NCI-H2171 (cell line): Measurements from ENCODE around the gene RAB38.

Experiments used
- DNase-seq: peaks from one replicate; lab custom pipeline; 2025; lab: John Stamatoyannopoulos, UW

Gene RAB38

DNA sequence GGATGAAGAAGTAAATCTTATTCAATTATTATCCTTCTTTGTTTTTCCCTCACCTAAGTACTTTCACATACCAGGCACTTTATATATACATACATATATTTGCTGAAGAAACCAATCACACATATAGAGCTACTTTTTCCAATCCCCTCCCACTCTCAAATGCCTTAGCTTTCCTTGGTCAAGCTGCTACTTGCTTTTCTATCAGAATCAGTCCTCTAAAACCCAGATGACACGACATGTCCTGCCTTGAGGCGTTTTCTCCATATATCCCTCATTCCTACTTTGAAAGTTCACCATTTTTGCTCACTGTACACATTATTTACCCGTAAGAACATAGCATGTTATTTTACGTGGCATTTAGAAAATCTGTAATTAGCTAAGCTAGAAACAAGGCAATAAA lies 5.4 kb downstream of the RAB38 start:
- no peak for DNase-seq

GRCh38 chr11:88169471-88169870 lies 5.8 kb downstream of the RAB38 start:
- no peak for DNase-seq

DNA sequence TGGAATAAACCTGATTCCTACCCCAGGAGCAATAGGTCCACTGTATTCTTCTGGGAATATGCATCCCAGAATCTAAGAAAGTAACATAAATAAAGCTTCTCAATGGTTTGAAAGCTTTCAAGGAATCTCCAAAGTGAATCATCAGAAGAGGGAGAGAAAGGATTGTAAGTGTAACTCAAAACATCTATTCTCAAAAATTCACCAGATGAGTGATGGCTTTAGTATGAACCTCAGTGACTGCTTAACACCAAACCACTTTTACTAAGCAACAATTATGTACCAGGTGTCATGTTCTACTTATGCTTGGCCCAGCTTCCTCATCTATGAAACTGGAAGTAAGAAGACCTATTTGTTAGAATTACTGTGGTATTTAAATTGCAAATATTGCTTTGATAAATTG lies 7.4 kb downstream of the RAB38 start:
- DNase-seq, result no peak

- DNase-seq, result no peak
Measured at GRCh38 chr11:88164806-88165585, 10.2 kb downstream of the RAB38 start.

DNA sequence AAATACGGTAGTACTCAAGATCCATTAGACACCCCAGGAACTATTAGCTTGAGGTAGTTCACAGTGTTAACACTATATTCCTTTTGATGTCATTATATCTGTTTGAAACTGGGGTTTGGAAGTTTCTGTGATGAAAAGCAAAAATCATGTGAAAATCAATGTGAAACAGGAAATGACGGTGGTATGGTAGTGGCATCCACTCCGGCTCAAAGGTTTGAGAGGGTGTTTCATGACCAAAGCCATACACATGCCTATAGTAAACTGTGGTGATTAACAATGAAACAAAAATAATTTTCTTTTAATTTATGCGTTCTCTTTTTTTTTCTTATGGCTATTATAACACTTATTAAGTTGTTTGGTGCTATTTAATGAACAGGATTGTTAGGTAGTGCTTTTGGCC lies 10.9 kb downstream of the RAB38 start:
- no peak for DNase-seq

DNA sequence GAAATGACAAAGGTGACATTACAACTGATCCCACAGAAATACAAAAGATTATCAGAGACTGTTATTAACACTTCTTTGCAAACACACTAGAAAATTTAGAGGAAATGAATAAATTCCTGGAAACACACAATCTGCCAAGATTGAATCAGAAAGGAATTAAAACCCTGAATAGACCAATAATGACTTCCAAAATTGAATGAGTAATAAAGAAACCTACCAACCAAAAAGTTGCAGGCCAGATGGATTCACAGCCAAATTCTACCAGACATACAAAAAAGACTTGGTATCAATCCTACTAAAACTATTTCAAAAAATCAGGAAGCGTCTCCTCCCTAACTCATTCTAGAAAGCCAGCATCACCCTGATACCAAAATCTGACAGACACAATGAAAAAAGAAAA lies 17.2 kb downstream of the RAB38 start:
- no peak for DNase-seq

- no peak for DNase-seq
Measured at GRCh38 chr11:88157370-88157769, 17.9 kb downstream of the RAB38 start.

- no peak for DNase-seq
Measured at GRCh38 chr11:88152381-88152780, 22.9 kb downstream of the RAB38 start.

- no peak for DNase-seq
Measured at GRCh38 chr11:88151709-88152265, 23.5 kb downstream of the RAB38 start.

DNA sequence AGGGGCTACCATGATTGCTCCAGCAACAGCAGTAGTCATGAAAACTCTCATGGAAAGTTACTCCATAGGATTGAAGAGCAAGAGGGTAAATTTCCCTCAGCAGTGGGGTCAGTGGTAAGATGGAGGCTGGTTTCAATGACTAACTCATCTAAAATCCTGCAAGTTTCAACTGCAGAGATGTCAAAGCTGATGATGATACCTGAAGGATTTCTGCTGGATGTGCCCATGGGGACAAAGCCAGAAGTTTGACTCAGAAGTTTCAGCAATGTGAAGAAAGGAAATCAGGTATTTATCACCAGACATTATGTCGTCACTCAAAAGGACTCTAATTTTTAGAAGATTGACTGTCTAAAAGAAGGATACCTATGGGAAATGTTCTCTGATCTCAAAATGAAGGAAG lies 29.1 kb downstream of the RAB38 start:
- DNase-seq, result no peak

GRCh38 chr11:88139865-88140264 lies 35.4 kb downstream of the RAB38 start:
- no peak for DNase-seq

DNA sequence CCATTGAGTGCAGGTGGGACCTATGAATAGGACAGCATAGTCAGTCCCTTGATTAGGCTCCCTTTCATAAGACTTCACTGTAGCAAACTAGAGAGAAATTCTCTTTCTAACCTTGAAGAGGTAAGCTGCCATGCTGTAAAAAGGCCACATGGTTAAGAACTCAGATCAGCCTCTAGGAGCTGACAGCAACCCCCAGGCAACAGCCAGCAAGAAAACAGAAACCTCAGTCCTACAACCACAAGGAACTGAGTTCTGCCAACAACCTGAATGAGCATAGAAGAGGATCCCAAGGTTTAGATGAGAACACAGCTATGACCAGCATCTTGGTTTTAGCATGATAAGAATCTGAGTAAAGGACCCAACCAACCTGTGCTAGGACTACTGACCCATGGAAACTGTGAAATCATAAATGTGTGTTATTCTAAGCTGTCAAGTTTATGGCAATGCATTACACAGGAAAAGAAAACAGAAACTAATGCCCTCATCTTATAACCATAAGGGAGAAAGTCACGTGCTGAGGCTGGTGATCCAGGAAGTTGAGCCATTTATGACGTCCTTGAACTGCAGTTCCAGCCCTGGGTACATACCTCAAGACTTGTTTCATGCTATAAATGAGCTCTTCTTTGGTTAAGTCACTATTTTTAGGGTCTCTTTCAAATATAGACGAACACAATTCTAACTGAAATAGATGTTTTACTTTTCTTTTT lies 43.3 kb downstream of the RAB38 start:
- no peak for DNase-seq

GRCh38 chr11:88122956-88123355 lies 52.3 kb downstream of the RAB38 start:
- DNase-seq, result no peak

- no peak for DNase-seq
Measured at GRCh38 chr11:88119561-88119960, 55.7 kb downstream of the RAB38 start.

DNA sequence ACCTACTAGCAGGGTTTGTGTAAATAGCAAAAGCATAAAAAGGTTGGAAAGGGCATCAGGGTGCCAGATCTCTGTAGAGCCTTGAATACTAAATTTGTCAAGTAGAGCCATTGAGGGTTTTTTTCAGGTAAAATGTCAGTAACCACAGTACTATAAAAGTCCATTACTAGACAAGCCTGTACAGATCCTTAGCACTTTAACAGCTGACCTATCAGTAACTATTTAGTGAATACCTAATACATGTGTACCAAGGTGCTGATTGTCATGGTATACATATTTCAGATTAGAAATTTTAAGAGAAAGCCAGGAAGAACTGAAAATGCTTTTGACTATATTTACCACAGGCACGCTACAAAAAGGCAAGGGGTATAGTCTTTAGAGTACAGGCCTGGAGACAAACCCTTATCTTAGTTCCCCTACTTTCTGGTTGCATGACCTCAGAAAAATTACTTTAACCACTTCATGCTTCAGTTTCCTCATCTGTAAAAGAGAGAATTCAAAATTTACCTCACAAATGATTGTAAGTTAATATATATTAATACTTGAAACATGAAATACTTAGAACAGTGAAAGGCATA lies 57.9 kb downstream of the RAB38 start:
- DNase-seq, result no peak

DNA sequence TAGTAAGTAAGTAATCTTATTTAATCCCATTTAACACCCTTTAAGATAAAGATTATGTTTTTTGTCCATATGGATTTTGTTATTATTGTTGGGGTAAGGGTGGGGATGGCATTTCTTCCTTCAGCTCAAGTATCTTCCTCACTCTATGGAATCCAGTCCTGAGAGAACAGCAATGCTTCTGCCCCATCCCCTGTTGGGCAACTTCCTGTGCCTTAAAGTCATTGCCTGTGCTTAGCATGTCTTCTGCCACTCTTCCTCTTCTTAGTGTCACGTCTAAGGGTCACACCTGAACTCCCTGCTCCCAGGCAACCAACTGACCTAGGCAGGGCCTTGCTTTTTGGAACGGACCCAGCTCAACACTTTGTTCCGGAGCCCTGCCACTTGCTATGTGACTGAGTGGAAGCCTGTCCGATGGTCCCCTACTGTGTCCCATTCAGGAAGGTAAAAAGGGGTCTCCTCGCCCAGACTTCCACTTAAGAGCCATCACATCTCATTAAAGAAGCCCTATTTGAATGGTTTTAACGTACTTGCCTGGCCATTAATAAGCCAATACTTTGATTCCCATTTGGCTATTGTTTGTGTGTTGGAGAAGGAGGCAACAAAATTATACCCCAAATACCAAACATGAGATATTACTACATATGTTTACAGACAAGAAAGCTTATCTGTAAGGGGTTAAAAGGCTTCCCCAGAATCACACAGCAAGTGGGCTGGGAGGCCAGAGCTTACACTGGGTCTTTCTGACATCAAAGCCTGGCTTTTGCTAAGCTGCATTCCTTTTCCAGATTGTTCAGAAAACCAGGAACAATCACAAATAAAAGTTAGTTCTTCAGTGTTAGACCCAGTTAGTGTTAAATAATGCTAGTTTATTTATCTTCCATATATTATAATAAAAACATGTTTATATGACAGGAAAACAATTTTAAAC lies 59.2 kb downstream of the RAB38 start:
- DNase-seq, result no peak

GRCh38 chr11:88114486-88115045 lies 60.7 kb downstream of the RAB38 start:
- DNase-seq, result no peak

GRCh38 chr11:88106666-88107065 lies 68.6 kb downstream of the RAB38 start:
- DNase-seq, result no peak

GRCh38 chr11:88105951-88106350 lies 69.3 kb downstream of the RAB38 start:
- no peak for DNase-seq

GRCh38 chr11:88105526-88105925 lies 69.7 kb downstream of the RAB38 start:
- DNase-seq, result no peak

DNA sequence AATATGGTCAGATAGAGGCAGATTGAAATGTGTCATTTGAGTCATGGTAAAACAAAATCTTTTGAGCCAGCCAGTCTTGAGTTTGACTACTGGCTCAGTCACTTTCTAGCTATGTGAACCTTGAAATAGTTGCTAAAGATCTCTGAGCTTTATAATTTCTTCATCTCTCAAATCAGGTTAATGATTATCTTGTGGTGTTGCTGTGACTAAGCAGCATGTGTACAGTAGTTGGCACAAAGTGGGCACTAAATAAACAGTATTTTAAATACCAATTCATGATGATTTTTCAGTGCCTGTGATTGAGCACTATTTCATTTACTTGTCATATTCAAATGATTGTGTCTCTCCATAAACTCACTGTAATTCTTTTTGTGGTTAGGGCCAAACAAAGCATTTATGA lies 70.8 kb downstream of the RAB38 start:
- no peak for DNase-seq
